GM18498 (cell line): ENCODE results near the gene RIC1.

ENCODE experiments used
- ATAC-seq: cut with Tn5 transposase; IDR thresholded peaks from one replicate; pipeline ENCODE4 v1.9.1; 2021; ENCODE audit warnings: mild to moderate bottlenecking, moderate library complexity; ENCODE audit not compliant: unreplicated experiment

The RIC1 gene

DNA sequence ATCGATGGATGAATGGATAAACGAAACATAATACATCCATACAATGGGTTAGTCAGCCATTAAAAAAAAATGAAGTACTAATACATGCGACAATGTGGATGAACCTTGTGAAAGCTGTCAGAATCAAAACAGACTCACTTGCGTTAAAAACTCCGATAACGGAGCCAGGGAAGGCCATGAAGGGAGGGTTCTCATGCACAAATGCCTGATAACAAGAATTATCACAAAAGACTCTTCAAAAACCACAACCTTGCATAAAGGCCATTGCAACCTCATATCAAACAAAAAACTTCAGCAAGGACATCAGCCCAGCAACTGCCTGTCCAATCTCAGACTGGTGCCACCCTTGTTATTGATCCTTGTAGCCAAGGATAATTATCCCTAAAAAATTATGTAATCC is 190.3 kb downstream of the RIC1 start:
- no peak for ATAC-seq

DNA sequence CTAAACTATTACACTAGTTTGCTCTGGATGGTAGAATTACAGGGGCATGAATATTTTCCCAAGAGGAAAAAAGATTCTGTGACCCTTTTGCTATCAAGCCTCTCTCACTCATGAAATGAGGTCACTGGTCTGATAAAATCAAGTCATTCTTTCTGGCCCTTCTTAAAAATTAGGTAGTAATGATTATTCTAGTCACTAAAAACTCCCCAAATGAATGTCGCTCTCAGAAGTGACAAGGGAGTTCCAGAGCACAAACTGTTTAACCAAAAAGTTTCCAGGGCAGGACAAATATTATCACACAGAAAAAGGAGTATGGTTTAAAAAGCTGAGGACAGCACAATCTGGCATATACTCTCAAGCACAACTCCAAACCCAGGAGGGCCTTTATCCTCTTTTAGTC is 191.5 kb downstream of the RIC1 start:
- no peak for ATAC-seq

GRCh38 chr9:5825223-5825622 is 196.3 kb downstream of the RIC1 start:
- no peak for ATAC-seq
